ENCODE measurements around the gene C14orf132.

Gene C14orf132

GRCh38 chr14:96082420-96083300 lies 43.5 kb downstream of the C14orf132 start:
- H3K4me2 ChIP-seq (ENCODE audit: insufficient read depth, low read length): no peak overlapping the region

DNA sequence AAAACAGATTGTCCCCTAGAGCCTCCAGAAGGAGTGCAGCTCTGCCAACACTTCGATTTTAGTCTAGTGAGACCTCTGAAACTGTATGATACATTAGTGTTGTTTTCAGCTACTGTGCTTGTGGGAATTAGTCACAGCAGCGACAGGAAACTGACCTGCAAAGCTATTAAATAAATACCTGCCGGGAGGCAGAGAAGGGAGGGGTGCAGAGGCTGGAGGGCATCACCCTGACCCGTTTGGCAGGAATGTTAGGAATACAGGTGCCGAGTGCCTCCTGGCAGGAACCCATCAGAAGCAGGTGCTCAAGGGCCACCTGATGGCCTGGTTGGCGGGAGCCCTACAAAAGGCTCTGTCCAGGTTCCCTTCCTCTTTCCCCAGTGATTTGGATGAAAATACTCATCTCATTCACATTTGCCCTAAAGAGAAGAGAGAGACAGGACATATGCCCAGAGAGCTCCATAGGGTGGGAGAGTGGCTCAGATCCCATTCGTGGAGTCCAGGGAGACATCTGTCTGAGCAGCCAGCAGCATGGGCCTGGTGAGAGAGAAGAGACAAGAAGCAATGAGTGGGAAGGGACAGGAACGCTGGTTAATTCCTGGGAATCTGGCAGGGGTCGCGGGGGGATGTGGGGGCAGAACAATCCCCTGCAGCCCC lies 44.6 kb downstream of the C14orf132 start:
- peaks cover 4% of the 10 kb centered on the region for H3K9me3 ChIP-seq (ENCODE audit: insufficient read depth, low read length, severe bottlenecking)
- no peak overlapping the region for H3K4me3 ChIP-seq (ENCODE audit: low read depth in 1 of 2, low read length in 2 of 2)
- H3K9ac ChIP-seq (ENCODE audit: low read depth, low read length): no peak overlapping the region
- no peak overlapping the region for H3K27ac ChIP-seq (ENCODE audit: low read length)
- DNase-seq (no peak), ATAC-seq (ENCODE audit: insufficient read depth, low read depth) (no peak)
- no peaks in the 10 kb centered on the region for H3K36me3 ChIP-seq (ENCODE audit: insufficient read depth, low read length)
- H3K79me2 ChIP-seq (ENCODE audit: insufficient read depth, low read length): no peaks in the 10 kb centered on the region
- TF ChIP-seq EZH2 (IDR thresholded peaks at IDR 0.05; ENCODE audit: borderline replicate concordance, low read depth, low read length, severe bottlenecking): no peak
- no peaks in the 10 kb centered on the region for H3K4me1 ChIP-seq (ENCODE audit: insufficient read depth, low read length)
- H3K4me2 ChIP-seq (ENCODE audit: insufficient read depth, low read length): no peak overlapping the region
- H2AFZ ChIP-seq (ENCODE audit: low read depth, low read length): no peak overlapping the region
- H3K27me3 ChIP-seq (ENCODE audit: insufficient read depth, low read length, poor library complexity): no peaks in the 10 kb centered on the region
- H4K20me1 ChIP-seq (ENCODE audit: insufficient read depth, low read length): no peaks in the 10 kb centered on the region

More at GRCh38 chr14:96082420-96083300, 43.5 kb downstream of the C14orf132 start:
- H3K9ac ChIP-seq (ENCODE audit: low read depth, low read length): no peak overlapping the region
- H3K36me3 ChIP-seq (ENCODE audit: insufficient read depth, low read length): no peaks in the 10 kb centered on the region
- no peak for ATAC-seq (ENCODE audit: insufficient read depth, low read depth)
- H3K4me3 ChIP-seq (ENCODE audit: low read depth in 1 of 2, low read length in 2 of 2): no peak overlapping the region
- H3K4me1 ChIP-seq (ENCODE audit: insufficient read depth, low read length): no peaks in the 10 kb centered on the region
- TF ChIP-seq EZH2 (IDR thresholded peaks at IDR 0.05; ENCODE audit: borderline replicate concordance, low read depth, low read length, severe bottlenecking) (no peak), CTCF (IDR thresholded peaks at IDR 0.05; ENCODE audit: borderline replicate concordance, extremely low read depth, low read length, poor library complexity, severe bottlenecking) (no peak)
- H4K20me1 ChIP-seq (ENCODE audit: insufficient read depth, low read length): no peaks in the 10 kb centered on the region
- no peak overlapping the region for H2AFZ ChIP-seq (ENCODE audit: low read depth, low read length)
- DNase-seq: no peak
- H3K27me3 ChIP-seq (ENCODE audit: insufficient read depth, low read length, poor library complexity): peaks cover 5% of the 10 kb centered on the region
- no peaks in the 10 kb centered on the region for H3K79me2 ChIP-seq (ENCODE audit: insufficient read depth, low read length)
- H3K9me3 ChIP-seq (ENCODE audit: insufficient read depth, low read length, severe bottlenecking): peaks cover 4% of the 10 kb centered on the region
- no peak overlapping the region for H3K27ac ChIP-seq (ENCODE audit: low read length)

DNA sequence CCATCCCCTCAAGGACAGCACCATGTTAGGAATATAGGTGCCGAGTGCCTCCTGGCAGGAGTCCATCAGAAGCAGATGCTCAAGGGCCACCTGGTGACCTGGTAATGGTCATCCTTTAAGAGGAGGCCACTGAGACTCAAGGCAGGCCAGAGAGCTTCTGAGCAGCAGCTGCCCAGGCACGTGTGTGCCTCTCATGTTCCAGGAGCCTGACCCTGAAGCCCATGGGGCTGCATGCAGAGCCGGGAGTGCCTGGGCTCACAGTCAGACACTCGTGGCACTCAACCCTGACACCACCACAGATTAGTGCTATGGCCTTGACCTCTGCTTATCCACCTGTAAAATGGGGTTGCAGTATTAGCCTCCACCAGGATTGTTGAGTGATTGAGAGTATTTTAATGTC lies 45.6 kb downstream of the C14orf132 start:
- Histone ChIP-seq H3K27me3 (ENCODE audit: insufficient read depth, low read length, poor library complexity) (no peaks in the 10 kb centered on the region), H2AFZ (ENCODE audit: low read depth, low read length) (no peak overlapping the region), H3K9ac (ENCODE audit: low read depth, low read length) (no peak overlapping the region), H3K27ac (ENCODE audit: low read length) (no peak overlapping the region), H3K36me3 (ENCODE audit: insufficient read depth, low read length) (no peaks in the 10 kb centered on the region), H3K4me2 (ENCODE audit: insufficient read depth, low read length) (no peak overlapping the region), H3K4me3 (ENCODE audit: low read depth in 1 of 2, low read length in 2 of 2) (no peak overlapping the region), H4K20me1 (ENCODE audit: insufficient read depth, low read length) (no peaks in the 10 kb centered on the region), H3K9me3 (ENCODE audit: insufficient read depth, low read length, severe bottlenecking) (peaks cover 4% of the 10 kb centered on the region), H3K79me2 (ENCODE audit: insufficient read depth, low read length) (no peaks in the 10 kb centered on the region), H3K4me1 (ENCODE audit: insufficient read depth, low read length) (no peaks in the 10 kb centered on the region)
- no peak for ATAC-seq (ENCODE audit: insufficient read depth, low read depth)
- DNase-seq: no peak
- TF ChIP-seq CTCF (IDR thresholded peaks at IDR 0.05; ENCODE audit: borderline replicate concordance, extremely low read depth, low read length, poor library complexity, severe bottlenecking): no peak
- no peak for TF ChIP-seq EZH2 (IDR thresholded peaks at IDR 0.05; ENCODE audit: borderline replicate concordance, low read depth, low read length, severe bottlenecking)

- no peak overlapping the region for H3K27ac ChIP-seq (ENCODE audit: low read length)
- H3K9me3 ChIP-seq (ENCODE audit: insufficient read depth, low read length, severe bottlenecking): peaks cover 3% of the 10 kb centered on the region
- no peaks in the 10 kb centered on the region for H4K20me1 ChIP-seq (ENCODE audit: insufficient read depth, low read length)
- TF ChIP-seq CTCF (IDR thresholded peaks at IDR 0.05; ENCODE audit: borderline replicate concordance, extremely low read depth, low read length, poor library complexity, severe bottlenecking): no peak
- no peak for TF ChIP-seq EZH2 (IDR thresholded peaks at IDR 0.05; ENCODE audit: borderline replicate concordance, low read depth, low read length, severe bottlenecking)
- no peaks in the 10 kb centered on the region for H3K27me3 ChIP-seq (ENCODE audit: insufficient read depth, low read length, poor library complexity)
- no peaks in the 10 kb centered on the region for H3K4me1 ChIP-seq (ENCODE audit: insufficient read depth, low read length)
- H2AFZ ChIP-seq (ENCODE audit: low read depth, low read length): no peak overlapping the region
- H3K4me2 ChIP-seq (ENCODE audit: insufficient read depth, low read length): no peak overlapping the region
- no peaks in the 10 kb centered on the region for H3K79me2 ChIP-seq (ENCODE audit: insufficient read depth, low read length)
- H3K4me3 ChIP-seq (ENCODE audit: low read depth in 1 of 2, low read length in 2 of 2): no peak overlapping the region
- no peaks in the 10 kb centered on the region for H3K36me3 ChIP-seq (ENCODE audit: insufficient read depth, low read length)
- no peak overlapping the region for H3K9ac ChIP-seq (ENCODE audit: low read depth, low read length)
- ATAC-seq (ENCODE audit: insufficient read depth, low read depth) (no peak), DNase-seq (no peak)
Observed at GRCh38 chr14:96085369-96085768, 46.2 kb downstream of the C14orf132 start.
